Activated CD4-positive, alpha-beta T cell treated with anti-CD3 and anti-CD28 coated beads, Interleukin-2, amount 50 U/mL, for 48 hours (primary cell): ENCODE data around the gene ANXA5.

Source experiments
- DNase-seq, 2 experiments: peaks; one replicate each; pipeline ENCODE4 v3.0.0-alpha.2; 2020

Gene ANXA5

DNA sequence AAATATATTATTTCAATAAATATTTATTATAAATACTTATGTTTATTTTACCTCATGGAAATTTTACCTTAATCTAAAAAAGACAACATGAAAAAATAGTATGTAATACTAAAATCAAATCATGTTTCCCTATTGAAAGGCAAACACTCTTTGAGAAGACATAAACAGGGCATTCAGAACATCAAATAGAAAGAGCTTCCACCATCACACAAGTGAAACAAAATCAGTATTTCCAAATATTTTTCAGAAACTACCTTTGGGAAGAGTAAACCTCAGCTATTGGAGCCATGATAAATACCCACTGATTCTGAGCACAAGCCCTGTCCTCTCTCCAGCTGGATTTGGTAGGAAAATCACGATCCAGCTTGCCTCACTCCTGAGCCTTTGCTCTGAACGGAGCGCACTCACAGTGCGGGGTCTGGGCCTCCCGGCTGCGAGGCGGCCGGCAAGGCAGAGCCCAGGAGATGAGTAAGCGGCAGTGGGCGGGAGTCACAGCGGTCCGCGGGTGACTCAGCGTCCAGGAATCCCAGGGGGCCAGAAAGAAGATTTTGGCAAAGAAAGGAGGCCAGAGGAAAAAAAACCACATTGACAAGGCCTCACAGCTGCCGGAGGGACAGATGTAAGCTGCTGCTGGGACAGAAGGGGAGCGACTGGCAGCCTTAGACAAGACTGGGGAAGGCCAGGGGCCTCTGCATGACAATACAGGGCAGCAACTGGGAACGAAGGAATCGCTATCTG is 14.7 kb upstream of the ANXA5 start:
- peak; percentile 59 to 69 for DNase-seq

DNA sequence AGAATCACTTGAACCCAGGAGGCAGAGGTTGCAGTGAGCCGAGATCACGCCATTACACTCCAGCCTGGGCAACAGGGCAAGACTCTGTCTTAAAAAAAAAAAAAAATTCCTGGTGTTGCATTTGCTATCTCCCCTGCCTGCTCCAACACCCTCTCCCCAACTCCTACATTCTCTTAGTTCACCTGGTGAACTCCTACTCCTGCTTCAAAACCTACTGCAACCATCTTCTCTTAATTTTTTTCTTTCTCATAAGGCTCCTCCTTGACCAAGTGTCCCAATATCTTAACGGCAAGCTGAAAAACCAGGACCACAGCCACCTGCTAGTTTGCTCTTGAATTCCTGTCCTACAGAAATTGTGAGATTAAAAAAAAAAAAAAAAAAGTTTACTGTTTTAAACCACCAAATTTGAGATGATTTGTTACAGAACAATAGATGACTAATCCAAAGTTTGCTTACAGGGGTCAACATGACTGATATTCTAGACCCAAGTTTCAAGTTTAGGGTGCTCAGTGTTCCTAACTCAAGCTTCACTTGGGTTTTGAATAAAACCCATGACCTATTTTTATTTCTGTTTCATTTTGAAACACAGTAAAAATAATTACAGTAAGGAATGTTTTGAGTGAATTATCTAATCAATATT is 13.1 kb upstream of the ANXA5 start:
- no peak for DNase-seq

DNA sequence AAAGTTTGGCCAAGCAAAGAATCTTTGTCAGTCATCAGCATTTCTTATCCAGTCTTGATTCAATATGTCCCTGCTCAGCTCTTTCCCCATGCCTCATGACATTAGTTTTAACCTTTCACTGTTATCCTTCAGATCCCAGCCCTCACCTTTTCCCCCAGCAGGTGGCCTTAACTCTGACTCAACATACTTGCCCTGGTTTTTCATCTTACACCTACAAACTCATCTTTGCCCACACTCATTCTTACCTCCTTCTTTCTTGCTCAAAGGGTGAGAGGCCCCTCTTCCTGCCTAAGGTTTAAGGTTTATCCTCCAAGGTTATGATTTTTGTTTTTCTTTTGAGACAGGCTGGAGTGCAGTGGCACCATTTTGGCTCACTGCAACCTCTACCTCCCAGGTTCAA is 10.6 kb upstream of the ANXA5 start:
- peak in 1 of 2 experiments; percentile 19 for DNase-seq

DNA sequence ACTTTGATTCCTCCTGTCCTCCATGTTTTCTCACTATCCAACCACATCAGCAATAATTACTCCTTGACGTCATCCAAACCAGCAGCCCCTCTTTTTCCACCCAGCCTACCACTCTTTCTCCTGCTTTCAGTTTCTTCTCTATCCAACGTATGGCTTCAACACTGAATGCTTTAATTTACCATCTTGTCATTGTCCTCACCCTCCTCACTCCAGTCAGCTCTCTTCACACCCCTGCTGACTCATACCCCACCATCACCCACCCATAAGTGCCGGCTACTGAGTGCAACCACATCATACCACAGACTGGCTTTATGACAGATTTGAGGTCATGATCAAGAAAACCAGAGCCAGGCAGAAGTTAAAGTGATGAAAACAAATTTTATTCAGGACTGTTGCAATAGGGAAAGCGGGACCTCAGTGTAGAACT is 9.8 kb upstream of the ANXA5 start:
- peak; percentile 56 to 67 for DNase-seq

DNA sequence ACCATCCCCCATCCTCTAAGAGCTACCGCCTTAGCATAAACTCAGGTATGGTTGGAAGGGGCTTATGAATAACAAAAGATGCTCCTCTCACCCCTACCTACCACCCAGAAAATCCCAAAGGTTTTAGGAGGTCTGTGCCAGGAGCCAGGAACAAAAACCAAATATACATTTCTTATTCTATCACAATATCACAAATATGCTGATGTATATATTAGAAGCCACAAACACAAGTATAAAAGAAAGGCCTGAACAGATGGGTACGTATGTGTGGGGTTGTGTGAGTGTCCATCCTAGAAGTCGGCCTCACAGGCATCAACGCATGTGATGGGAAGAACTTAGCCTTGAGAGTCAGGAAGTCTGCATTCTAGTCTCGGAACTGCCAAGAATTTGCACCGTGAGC is 8.7 kb upstream of the ANXA5 start:
- DNase-seq, result no peak

- no peak for DNase-seq
Observed at GRCh38 chr4:121702136-121702535, 5.4 kb upstream of the ANXA5 start.

DNA sequence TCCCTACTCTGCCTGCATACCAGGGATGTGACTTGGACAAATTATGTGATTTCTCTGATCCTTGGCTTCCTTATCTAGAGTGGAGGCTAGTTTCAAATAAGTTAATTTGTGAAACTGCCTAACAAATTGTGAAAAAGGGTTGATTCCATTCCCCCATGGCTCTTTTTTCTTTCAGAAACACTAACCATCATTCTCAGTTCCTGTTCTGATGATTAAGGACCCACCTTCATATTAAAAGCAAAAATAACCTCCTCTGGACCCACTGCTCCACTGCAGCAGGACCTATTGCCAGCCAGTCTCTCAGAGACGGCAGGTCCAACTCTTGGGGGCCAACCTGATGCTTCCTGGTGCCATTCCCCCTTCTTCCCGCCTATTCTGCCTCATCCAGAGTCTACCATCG is 4.5 kb upstream of the ANXA5 start:
- DNase-seq, result no peak

GRCh38 chr4:121698236-121698671 is 1.5 kb upstream of the ANXA5 start:
- DNase-seq, result no peak

GRCh38 chr4:121697564-121697963 is 784 bp upstream of the ANXA5 start:
- DNase-seq, result no peak

- DNase-seq, result peak; percentile 69 to 77
Observed at GRCh38 chr4:121696170-121696580, 605 bp downstream of the ANXA5 start.

- no peak for DNase-seq
Observed at GRCh38 chr4:121693886-121694285, 2.9 kb downstream of the ANXA5 start.

DNA sequence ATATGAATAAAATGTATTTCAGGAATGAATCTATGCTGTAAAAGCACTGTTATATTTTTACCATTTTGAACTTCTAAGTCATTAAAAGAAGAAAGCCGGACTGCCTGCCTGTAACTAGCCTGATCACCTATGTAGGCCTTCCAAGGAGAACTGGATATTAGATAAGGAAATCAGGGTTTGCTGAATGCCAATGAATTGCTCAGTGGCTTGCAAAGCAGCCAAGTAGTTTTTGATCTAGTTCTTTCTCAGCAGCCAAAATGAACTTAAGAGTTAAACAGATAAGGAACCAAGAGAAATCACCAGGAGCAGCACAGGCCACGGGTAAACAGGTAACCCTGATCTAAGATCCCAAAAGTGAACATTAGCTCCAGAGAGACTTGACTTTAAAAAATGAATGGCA is 3.3 kb downstream of the ANXA5 start:
- no peak for DNase-seq

DNA sequence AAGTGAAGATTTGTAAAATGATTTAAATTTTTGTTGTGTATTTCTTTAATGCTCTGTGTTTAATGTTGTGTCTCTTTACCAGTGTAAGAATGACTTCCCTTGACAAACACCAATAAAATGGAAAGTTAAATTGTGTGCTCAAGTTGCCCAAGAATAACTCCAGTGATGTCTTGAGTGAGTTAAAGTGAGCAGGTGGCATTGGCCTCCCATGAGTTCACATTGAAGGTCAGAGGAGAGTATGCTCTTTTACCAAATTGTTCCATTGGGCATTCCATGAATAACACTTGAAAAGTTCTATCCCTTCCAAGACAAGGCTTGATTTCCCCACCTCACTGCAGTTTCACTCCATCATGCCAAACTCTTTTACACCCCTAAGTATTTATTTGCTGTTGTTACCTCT is 4.5 kb downstream of the ANXA5 start:
- DNase-seq, result no peak

DNA sequence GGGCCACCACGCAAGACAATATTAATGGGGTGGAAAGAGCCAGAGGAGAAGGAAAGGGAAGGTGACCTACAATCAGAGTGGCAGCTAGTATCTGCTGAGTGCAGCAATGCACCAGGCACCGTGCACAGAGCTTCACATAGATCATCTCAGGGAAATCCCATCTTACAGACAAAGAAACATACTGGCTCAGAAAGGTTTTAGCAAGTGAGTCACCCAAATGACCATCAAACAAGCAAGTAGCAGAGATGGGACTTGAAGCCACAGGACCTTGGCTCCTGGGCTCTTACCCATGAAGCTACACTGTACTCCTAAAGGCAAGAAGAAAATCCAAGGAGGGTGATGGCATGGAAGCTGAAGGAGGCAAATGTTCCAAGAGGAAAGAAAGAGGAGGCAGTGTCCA is 6.8 kb downstream of the ANXA5 start:
- no peak for DNase-seq

DNA sequence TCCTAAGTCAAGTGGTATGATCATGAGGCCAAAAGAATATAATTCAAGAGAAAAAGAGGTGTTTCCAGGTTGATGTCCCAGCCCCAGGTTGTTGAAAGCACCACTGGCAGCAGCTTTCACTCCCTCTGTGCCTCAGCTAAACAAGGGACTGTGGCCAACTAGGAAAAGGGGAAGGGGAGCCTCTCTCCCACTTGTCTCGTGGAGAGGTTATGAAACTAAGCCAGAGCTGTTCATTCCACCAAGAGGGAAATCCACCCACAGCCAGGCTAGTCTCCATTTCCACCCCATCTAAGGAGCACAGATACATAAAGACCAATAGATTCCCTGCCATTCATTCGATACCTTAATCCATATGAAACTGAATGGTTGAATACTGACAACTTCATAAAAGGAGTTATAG is 8.1 kb downstream of the ANXA5 start:
- no peak for DNase-seq

DNA sequence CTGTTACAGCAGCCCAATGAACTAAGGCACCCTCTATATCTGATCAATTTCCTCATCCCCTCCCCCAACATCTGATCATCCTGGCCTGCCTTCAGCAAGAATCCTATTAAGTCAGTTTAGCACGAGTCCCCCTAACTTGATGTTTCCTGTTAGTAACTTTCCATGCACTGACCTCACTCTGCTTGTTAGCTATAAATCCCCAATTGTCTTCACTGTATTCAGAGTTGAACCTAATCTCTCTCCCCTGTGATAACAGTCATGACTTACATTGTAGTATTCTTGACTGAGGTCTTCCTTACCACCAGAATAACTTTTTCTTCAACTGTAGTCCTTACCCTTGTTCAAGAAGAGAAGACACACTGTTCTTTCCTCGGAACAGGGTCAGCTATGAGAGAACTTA is 8.5 kb downstream of the ANXA5 start:
- DNase-seq, result no peak

- no peak for DNase-seq
Observed at GRCh38 chr4:121686255-121686654, 10.5 kb downstream of the ANXA5 start.

DNA sequence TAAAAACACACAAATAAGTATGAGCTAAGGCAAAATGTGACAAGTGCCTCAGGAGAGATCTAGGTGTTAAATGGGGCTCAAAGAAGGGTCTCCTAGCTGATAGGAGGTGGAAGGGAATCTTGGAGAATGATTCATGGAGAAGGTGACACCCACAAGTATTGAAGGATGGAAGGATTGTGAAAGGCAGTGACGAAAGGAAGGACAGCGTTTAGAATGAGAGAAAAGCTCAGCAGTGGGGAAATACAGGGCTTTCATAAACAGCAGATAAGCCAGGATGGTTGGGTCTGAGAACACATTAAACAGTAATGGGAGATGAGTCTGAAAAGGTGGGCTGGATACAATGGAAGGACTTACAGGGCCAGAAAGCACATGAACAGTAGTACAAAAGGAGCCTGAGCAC is 11.5 kb downstream of the ANXA5 start:
- no peak for DNase-seq

- DNase-seq, result no peak
Observed at GRCh38 chr4:121684561-121684960, 12.2 kb downstream of the ANXA5 start.

GRCh38 chr4:121684016-121684415 is 12.8 kb downstream of the ANXA5 start:
- DNase-seq, result no peak

DNA sequence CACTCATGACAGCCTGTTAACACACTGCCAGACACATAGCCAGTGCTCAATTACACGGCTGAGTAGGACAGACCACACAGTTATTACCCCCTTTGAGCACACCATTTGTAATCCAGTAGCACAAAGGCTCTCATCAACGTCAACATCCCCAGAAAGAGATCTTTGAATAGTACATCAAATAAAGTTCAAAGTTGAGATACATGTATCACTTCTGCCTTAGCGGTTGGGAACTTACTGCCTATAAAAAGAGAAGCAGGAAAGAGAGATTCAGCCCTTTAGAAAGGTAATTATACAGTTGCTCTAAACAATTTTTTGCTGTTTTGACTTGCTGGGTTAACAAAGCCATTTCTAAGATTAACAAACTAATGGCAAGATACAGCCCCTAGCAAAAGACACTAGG is 16.2 kb downstream of the ANXA5 start:
- DNase-seq, result no peak

DNA sequence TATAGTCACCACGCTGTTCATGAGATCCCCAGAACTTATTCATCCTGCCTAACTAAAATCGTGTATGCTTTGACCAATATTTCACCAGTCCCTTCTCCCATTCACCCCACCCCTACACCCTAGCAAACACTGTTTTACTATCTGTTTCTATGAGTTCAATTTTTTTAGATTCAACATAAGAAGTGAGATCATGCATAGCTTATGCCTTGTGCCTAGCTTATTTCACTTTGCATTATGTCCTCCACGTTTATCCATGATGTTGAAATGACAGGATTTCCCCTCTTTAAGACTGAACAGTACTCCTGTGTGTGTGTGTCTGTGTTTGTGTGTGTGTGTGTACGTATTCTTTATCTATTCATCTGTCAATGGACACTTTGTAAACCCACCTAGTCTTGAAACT is 16.8 kb downstream of the ANXA5 start:
- DNase-seq, result no peak

- DNase-seq, result no peak
Observed at GRCh38 chr4:121679267-121679666, 17.5 kb downstream of the ANXA5 start.

GRCh38 chr4:121677524-121677923 is 19.3 kb downstream of the ANXA5 start:
- no peak for DNase-seq
